GM12892 (cell line): Measurements from ENCODE around the gene CLASP1.

Experiments used
- POLR2A ChIP-seq: IDR thresholded peaks from 2 replicates; pipeline ENCODE4 v1.6.1; 2011; ENCODE audit warnings: low read depth, low read length, control low read depth
- POLR2AphosphoS5 ChIP-seq: IDR thresholded peaks from 2 replicates; pipeline ENCODE4 v1.6.1; 2011; ENCODE audit warnings: low read depth, low read length, control low read depth

GRCh38 chr2:121534007-121534406 is 115.3 kb downstream of the CLASP1 start:
- no peak for TF ChIP-seq POLR2A
- TF ChIP-seq POLR2AphosphoS5: no peak
